Tibial nerve (tissue), 4 donors: ENCODE results near the gene BAG5. TPM values are rescaled to one million over a fixed set of nuclear protein-coding genes. Genes with fewer than 3 reads are reported as not detected.
A peak's percentile ranks its signal among the peaks of the same experiment; 100 is the strongest.

Experiments
- DNase-seq, 2 donors: peaks; one replicate each; pipeline ENCODE4 v3.0.0-alpha.2; 2019; ENCODE audit warnings: low spot score in 2 of 2
- H3K27ac ChIP-seq, 4 donors: fragments of 200-600 bp; sonication (generic) in 3 of 4; one replicate each; pipeline ENCODE4 v1.5.1; 2017 to 2019; ENCODE audit warnings: mild to moderate bottlenecking in 1 of 4
- H3K27me3 ChIP-seq, 2 donors: fragments of 200-600 bp; sonication (generic) in 1 of 2; one replicate each; pipeline versions ENCODE4 v1.5.1 to v1.6.0; 2017 to 2019
- H3K36me3 ChIP-seq, 3 donors: fragments of 200-600 bp; sonication (generic); one replicate each; pipeline ENCODE4 v1.5.1; 2018 to 2019
- H3K4me1 ChIP-seq, 4 donors: fragments of 200-600 bp; sonication (generic) in 3 of 4; one replicate each; pipeline ENCODE4 v1.5.1; 2017 to 2019
- H3K4me3 ChIP-seq, 4 donors: fragments of 200-600 bp; sonication (generic) in 3 of 4; one replicate each; pipeline ENCODE4 v1.5.1; 2017 to 2019; ENCODE audit warnings: mild to moderate bottlenecking in 1 of 4, moderate library complexity in 1 of 4
- H3K9me3 ChIP-seq, 4 donors: fragments of 200-600 bp; sonication (generic) in 3 of 4; one replicate each; pipeline ENCODE4 v1.5.1; 2017 to 2019
- EP300 ChIP-seq, 2 donors: sonication (generic); formaldehyde crosslinking; IDR thresholded peaks; one replicate each; pipeline ENCODE4 v1.6.1; 2017; ENCODE audit warnings: antibody characterized with exemption in 2 of 2, mild to moderate bottlenecking in 1 of 2
- POLR2A ChIP-seq, 2 donors: fragments of 450-650 bp; IDR thresholded peaks; one replicate each; pipeline ENCODE4 v1.6.1; 2017; ENCODE audit warnings: antibody characterized with exemption in 2 of 2, mild to moderate bottlenecking in 2 of 2, moderate library complexity in 2 of 2
- WGBS, 2 donors: methylation state at CpG; one replicate each; pipeline ENCODE4 v1.1.5; 2018; 5-methylcytosine and 5-hydroxymethylcytosine counted together
- total RNA-seq, 4 donors: library from RNA; depleted of rRNA; stranded (reverse); fragments of >200 nt; gene quantifications; one replicate each; pipeline ENCODE4 v1.1.0, GENCODE V29; 2016
- TF ChIP-seq, protein P1 (sequence below), 5 experiments: fragments of 200-600 bp in 3 of 5; fragments of 450-650 bp in 2 of 5; sonication (generic) in 3 of 5; IDR thresholded peaks; one replicate each; pipeline ENCODE4 v1.5.1; 2016 to 2019; ENCODE audit warnings: antibody characterized with exemption in 5 of 5, mild to moderate bottlenecking in 3 of 5, moderate library complexity in 2 of 5

The BAG5 gene
- total RNA-seq, 4 donors from 2014 or later: 26.1 to 36.5 (median 31.7) TPM

DNA sequence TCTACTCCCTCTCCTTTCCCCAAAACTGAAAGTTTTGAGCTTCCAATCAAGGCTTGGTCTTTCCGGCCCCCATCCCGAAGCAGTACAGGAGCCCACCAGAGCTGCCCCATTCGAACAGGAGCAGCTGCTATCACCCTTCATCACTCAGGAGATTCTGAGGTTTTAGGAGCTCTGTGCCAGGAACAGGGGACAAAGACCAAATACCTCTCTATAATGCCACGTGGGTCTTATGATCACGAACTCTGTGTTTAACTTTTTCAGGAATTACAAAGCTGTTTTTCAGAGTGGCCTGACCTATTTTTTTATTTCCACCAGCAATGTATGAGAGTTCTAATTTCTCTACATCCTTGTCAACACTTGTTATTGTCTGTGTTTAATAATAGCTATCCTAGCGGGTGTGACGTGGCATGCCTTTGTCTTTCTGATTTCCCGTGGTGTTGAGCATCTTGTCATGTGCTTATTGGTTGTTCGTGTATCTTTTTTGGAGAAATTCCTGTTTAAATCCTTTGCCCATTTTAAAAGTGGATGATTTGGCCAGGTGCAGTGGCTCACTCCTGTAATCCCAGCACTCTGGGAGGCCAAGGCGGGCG lies 22.0 kb upstream of the BAG5 start:
- no peak overlapping the region for H3K27ac ChIP-seq
- H3K9me3 ChIP-seq: no peaks in the 10 kb centered on the region
- WGBS, 2 donors: 90 to 93% methylated on average over 11 of the region's 11 CpGs
- H3K27me3 ChIP-seq: no peaks in the 10 kb centered on the region
- peaks cover 0 to 48% (median 3%) of the 10 kb centered on the region in 3 donors for H3K36me3 ChIP-seq
- H3K4me3 ChIP-seq: no peak overlapping the region
- H3K4me1 ChIP-seq: no peaks in the 10 kb centered on the region
- TF ChIP-seq POLR2A (IDR thresholded peaks at IDR 0.05): no peak
- no peak for TF ChIP-seq EP300 (IDR thresholded peaks at IDR 0.05)
- TF ChIP-seq, protein P1, sequence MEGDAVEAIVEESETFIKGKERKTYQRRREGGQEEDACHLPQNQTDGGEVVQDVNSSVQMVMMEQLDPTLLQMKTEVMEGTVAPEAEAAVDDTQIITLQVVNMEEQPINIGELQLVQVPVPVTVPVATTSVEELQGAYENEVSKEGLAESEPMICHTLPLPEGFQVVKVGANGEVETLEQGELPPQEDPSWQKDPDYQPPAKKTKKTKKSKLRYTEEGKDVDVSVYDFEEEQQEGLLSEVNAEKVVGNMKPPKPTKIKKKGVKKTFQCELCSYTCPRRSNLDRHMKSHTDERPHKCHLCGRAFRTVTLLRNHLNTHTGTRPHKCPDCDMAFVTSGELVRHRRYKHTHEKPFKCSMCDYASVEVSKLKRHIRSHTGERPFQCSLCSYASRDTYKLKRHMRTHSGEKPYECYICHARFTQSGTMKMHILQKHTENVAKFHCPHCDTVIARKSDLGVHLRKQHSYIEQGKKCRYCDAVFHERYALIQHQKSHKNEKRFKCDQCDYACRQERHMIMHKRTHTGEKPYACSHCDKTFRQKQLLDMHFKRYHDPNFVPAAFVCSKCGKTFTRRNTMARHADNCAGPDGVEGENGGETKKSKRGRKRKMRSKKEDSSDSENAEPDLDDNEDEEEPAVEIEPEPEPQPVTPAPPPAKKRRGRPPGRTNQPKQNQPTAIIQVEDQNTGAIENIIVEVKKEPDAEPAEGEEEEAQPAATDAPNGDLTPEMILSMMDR (IDR thresholded peaks at IDR 0.05): no peak
- no peak for DNase-seq

DNA sequence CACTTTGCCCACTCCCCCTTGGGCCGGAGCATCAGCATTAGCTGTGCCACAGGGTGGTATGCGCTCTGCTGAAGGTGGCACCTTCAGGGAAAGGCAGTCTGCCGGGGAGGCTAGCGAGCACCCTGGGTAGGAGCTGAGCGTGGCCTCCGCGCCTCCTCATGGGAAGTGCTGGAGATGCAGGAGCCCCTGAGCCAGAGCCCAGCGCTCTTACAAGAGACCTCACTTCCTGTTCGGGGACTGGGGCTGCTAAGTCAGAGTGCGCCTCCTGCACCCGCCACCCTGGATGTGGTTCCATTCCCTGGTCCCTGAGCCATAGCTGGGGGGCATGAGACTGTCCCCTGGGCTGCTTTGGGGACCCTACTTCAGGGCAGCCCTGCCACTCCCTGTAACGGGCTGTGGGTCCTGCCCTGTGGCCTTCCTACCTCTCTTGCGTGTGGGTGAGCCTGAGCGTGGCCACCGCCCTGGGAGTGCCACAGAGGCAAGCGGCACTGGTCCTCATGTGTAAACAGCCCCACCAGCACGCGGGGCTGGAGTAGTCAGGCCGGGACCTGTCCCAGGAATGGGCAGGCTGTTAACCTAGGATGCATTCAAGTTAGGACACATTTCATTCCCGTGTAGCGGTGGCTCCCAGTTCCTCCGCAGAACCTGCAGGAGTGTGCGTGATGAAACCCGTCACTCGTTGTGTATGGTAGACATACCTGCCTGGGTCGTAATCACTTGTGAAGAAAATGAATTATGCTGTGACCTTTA lies 19.7 kb upstream of the BAG5 start:
- Histone ChIP-seq H3K4me3 (no peak overlapping the region), H3K4me1 (peaks cover 0 to 12% (median 5%) of the 10 kb centered on the region in 4 donors), H3K27me3 (no peaks in the 10 kb centered on the region), H3K9me3 (no peaks in the 10 kb centered on the region), H3K27ac (peak overlapping the region in 2 of 4 donors; percentile 28 to 36), H3K36me3 (peaks cover 0 to 43% (median 0%) of the 10 kb centered on the region in 3 donors)
- TF ChIP-seq EP300 (IDR thresholded peaks at IDR 0.05) (no peak), POLR2A (IDR thresholded peaks at IDR 0.05) (no peak)
- TF ChIP-seq, protein P1 (IDR thresholded peaks at IDR 0.05): no peak
- WGBS, 2 donors: 88 to 96% methylated on average over 12 to 26 of the region's 26 CpGs
- no peak for DNase-seq

DNA sequence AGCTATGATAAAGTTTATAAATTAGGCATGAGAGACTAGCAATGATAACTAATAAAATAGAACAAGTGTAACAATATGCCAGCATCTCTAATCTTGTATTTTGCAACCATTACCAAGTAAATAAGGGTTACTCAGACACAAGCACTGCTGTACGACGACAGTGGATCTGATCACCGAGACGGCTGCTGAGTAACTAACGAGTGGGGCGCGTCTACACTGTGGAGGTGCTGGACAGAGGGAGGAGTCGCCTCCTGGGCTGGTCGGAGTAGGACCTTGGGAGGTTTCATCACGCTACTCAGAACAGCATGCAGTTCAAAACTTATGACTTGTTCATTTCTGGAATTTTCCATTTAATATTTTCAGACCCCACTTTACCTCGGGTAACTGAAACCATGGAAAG lies 18.7 kb upstream of the BAG5 start:
- H3K9me3 ChIP-seq: no peaks in the 10 kb centered on the region
- no peak for TF ChIP-seq POLR2A (IDR thresholded peaks at IDR 0.05)
- TF ChIP-seq, protein P1 (IDR thresholded peaks at IDR 0.05): no peak
- no peak for TF ChIP-seq EP300 (IDR thresholded peaks at IDR 0.05)
- no peaks in the 10 kb centered on the region for H3K27me3 ChIP-seq
- peaks cover 2 to 21% (median 14%) of the 10 kb centered on the region in 4 donors for H3K4me1 ChIP-seq
- DNase-seq: no peak
- peaks cover 0 to 43% (median 0%) of the 10 kb centered on the region in 3 donors for H3K36me3 ChIP-seq
- WGBS, 2 donors: 91% methylated on average over 11 of the region's 11 CpGs
- H3K27ac ChIP-seq: no peak overlapping the region
- no peak overlapping the region for H3K4me3 ChIP-seq

DNA sequence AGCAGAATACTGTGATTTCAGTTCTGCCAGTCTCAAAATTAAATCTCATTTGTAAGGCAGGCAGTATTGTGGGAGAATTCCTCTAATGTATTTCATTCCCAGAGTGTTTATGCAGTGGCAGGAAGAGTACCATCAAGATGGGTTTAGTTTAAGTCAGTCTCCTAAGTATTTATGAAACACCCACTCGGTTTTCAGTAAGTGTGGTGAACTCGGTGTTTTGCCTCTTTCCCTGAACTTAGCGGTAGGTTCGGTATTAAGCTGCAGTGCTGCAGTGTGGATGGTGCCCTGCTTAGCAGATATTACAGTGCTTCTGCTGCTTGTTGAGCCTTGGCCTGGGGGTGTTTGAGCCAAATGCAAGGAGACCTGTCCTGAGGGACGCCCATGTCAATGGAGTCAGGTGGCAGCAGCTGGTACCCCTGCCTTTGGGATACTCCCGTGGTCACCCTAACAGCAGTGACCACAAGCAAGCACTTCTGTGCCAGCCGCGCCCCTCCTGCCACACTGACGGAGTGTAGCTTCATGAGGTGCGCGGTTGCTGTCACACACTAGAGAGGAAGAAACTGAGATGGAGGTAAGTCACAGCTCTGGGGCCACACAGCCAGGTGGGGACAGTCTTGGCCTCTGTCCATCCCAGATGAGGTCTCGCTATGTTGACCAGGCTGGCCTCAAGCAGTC lies 16.1 kb upstream of the BAG5 start:
- no peaks in the 10 kb centered on the region for H3K27me3 ChIP-seq
- TF ChIP-seq EP300 (IDR thresholded peaks at IDR 0.05) (no peak), POLR2A (IDR thresholded peaks at IDR 0.05) (no peak)
- TF ChIP-seq, protein P1 (IDR thresholded peaks at IDR 0.05): no peak
- H3K4me1 ChIP-seq: peaks cover 4 to 47% (median 20%) of the 10 kb centered on the region in 4 donors
- 85 to 89% methylated on average over 12 of the region's 12 CpGs for WGBS, 2 donors
- no peaks in the 10 kb centered on the region for H3K9me3 ChIP-seq
- H3K36me3 ChIP-seq: peaks cover 0 to 53% (median 0%) of the 10 kb centered on the region in 3 donors
- no peak overlapping the region for H3K4me3 ChIP-seq
- DNase-seq: no peak
- peak overlapping the region in 3 of 4 donors; percentile 23 to 96 (median 93) for H3K27ac ChIP-seq
